Measurements from ENCODE around the gene KDM2A.

DNA sequence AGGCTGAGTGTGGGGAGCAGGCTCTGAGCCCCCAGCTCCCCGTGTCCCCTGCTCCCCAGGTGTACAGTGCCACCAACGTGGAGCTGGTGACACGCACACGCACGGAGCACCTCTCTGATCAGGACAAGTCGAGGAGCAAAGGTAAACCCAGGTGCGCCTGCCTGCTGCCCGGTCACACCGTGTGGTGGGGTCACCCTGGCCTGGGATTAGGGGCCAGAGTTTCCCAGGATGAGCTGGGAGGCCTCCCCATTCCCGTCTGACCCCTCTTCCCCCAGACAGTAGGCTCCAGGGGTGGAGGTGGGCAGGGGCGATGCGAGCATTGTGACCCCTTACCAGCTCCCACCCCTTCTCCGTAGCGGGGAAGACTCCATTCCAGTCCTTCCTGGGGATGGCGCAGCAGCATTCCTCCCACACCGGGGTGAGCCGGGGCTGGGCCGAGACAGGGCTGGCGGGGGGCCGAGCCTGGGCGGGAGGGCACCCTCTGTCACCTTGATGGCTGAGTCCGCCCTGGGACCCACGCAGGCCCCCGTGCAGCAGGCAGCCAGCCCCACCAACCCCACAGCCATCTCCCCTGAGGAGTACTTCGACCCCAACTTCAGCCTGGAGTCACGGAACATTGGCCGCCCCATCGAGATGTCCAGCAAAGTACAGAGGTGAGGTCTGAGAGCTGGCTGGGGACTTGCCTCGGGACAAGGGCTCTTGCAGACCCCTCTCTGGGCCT, 180.6 kb downstream of the KDM2A start:
- TF ChIP-seq, protein P1, sequence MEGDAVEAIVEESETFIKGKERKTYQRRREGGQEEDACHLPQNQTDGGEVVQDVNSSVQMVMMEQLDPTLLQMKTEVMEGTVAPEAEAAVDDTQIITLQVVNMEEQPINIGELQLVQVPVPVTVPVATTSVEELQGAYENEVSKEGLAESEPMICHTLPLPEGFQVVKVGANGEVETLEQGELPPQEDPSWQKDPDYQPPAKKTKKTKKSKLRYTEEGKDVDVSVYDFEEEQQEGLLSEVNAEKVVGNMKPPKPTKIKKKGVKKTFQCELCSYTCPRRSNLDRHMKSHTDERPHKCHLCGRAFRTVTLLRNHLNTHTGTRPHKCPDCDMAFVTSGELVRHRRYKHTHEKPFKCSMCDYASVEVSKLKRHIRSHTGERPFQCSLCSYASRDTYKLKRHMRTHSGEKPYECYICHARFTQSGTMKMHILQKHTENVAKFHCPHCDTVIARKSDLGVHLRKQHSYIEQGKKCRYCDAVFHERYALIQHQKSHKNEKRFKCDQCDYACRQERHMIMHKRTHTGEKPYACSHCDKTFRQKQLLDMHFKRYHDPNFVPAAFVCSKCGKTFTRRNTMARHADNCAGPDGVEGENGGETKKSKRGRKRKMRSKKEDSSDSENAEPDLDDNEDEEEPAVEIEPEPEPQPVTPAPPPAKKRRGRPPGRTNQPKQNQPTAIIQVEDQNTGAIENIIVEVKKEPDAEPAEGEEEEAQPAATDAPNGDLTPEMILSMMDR (IDR thresholded peaks at IDR 0.05), result no peak
- no peak for TF ChIP-seq POLR2A (IDR thresholded peaks at IDR 0.05)

All from prostate gland (tissue), 2 donors.